Activated gamma-delta T cell treated with Interleukin-2 at 50 U/mL for 16 hours (primary cell): ENCODE results near the gene TRAPPC4.
"Not testable (repeated sequence)": the region's sequence is repeated elsewhere in the genome, so short reads cannot be mapped to it uniquely, and the experiment has no call there.

ENCODE experiments used
- DNase-seq: peaks from one replicate; pipeline ENCODE4 v3.0.0-alpha.2; 2020

The TRAPPC4 gene

DNA sequence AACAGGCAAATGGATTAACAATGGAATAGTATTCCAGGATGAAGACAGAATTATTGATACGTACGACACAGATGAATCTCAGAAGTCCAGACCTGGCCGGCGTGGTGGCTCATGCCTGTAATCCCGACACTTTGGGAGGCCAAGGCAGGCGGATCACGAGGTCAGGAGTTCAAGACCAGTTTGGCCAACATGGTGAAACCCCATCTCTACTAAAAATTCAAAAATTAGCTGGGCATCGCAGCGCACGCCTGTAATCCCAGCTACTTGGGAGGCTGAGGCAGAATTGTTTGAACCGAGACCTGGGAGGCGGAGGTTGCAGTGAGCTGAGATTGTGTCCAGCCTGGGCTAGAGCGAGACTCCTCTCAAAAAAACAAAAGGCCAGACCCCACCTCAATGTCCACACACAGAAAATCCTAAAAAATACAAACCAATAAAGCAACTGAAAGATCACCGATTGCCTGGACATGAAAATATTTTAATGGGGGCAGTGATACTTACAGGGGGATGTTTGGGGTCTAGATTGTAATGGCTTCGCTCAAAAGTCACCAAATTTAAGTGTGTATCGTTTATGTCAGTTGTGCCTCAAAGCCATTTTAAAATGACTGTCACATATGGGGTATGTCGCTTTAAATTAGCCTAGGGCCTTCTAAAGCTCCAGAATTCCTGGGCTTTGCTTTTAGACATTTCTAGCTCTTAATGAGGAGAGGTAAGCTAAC lies 4.2 kb upstream of the TRAPPC4 start:
- no peak for DNase-seq

DNA sequence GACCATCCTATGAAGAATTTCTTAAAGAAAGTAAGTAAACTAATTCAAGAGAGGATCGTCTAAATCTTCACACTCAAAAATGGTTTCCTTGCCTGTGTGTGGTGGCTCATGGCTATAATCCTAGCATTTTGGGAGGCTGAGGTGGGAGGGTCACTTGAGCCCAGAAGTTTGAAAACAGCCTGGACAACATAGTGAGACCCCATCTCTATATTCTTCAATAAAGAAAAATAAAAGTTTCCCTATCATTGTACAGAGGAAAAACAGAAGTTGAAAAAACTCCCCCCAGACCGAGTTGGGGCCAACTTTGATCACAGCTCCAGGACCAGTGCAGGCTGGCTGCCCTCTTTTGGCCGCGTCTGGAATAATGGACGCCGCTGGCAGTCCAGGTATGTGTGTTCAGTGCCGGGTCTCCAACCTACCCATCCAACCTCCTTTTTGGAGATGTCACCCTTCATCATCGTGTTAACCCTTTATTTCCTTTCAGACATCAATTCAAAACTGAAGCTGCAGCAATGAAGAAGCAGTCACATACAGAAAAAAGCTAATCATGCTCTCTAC lies 3.4 kb upstream of the TRAPPC4 start:
- DNase-seq = no peak

DNA sequence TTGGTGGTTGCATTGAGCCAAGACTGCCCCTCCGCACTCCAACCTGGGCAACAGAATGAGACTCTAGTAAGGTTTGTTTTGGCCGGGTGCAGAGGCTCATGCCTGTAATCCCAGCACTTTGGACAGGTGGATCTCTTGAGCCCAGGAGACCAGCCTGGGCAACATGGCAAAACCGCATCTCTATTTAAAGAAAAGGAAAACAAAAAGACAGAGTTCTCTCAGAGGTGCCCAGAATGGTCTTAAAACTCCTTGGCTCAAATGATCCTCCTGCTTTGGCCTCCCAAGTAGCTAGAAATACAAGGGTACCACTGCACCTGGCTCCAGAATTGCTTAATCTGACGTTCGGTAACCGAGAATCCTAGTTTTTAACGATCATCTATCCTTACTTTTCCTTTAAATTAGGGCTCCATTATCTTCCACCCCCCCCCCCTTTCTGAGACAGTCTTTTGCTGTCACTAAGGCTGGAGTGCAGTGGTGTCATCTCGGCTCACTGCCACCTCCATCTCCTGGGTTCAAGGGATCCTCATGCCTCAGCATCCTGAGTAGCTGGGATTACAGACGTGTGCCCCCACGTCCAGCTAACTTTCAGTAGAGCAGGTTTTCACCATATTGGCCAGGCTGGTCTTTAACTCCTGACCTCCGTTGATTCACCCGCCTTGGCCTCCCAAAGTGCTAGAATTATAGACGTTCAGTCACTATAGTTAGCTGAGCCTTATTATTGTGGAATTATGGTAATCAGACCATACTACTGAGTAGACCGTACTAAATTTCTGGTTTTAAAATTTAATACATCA lies 2.2 kb upstream of the TRAPPC4 start:
- DNase-seq = no peak

DNA sequence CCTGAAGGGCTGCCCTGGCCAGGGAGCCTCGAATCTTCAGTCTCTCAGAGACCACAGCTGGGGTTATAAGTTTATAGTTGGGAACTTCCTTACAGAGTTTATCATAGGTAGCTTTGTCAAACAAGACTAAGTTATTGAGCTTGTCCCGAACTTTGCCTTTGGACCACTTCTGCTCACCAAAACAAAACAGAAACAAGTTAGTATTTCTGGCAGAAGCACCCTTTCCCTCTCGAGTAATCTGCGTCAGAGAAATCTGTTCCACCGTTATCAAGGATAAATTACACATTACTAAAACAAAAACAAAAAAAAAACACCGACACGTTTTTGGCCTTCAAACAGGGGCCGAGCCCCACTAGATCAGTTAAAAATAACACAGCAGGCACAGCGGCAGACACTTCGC lies 1.2 kb upstream of the TRAPPC4 start:
- not testable (repeated sequence) for DNase-seq

DNA sequence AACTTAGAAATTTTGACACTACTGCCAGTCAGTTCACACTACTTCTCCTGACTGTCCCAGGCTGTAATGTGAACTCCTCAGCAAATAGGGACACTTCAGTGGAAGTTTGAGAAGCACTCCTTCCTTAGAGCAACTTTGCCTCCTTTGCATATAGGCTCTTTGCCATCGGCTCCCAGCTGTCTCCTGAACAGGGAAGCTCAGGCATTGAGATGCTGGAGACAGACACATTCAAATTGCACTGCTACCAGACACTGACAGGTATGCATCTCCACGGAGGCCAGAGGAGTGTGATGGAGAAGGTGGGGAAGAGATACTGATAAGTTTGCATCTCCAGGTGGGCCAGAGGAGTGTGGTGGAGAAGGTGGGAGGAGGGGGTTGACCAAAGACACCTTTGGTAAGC lies 1.4 kb downstream of the TRAPPC4 start:
- no peak for DNase-seq

DNA sequence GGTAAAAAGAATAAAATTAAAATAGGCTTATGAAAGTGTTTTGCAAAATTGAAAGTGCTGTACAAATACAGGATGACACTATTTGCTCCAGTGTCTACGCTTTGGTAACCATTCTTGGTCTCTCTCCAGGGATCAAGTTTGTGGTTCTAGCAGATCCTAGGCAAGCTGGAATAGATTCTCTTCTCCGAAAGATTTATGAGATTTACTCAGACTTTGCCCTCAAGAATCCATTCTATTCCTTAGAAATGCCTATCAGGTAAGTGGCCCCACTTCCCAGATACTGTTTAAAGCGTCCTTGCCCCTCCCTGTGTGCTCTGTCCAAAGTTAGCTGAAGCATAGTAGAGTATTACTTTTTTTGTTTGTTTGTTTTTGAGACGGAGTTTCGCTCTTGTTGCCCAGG lies 3.1 kb downstream of the TRAPPC4 start:
- no peak for DNase-seq

DNA sequence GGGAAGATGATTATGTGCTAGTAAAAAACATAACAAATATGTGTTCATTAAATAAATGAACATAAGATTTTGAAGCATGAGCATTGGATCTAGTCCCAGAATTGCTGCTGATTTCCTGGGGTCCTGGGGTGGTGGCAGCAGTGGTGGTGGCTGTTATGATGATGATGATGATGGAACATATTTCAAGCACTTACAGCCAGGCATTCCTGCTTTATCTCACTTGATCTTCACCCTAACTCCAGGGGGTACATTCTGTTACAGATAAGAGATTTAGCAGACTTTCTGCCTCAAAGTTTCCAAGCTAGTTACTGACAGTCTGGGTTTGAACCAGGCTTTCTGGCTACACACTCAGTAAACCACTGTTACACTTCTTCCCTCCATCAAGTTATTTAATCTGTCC lies 5.2 kb downstream of the TRAPPC4 start:
- no peak for DNase-seq

DNA sequence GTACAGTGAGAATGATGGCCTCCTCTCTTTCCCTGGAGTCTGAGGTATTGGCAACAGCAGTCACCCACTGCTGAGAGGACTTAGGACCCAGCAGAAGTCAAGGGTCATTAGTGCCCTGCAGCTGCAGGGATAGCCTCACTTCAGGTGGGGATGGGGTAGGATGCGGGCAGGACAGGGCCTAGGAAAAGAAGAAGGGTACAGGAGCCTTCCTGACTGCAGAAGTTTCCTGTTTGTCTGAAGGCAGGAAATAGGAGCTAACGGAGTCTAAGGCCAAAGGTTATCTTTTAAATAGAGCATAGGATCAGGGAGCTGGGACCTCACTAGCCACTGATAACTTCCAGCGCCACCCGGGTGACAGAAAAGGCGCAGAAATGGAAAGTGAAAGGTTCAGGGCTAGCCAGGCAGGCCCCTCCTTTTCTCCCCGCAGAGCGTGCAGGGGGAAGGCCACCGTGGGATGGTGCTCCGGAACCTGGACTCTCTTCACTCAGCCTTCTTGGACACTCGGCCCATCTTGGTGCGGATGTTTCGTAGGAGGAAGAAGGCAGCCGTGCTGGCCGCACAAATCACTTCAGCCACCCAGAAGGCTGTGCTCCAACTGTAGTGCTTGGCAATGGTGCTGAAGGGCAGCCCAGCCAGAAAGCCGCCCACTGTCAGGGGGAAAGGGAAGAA lies 6.0 kb downstream of the TRAPPC4 start:
- DNase-seq = no peak

DNA sequence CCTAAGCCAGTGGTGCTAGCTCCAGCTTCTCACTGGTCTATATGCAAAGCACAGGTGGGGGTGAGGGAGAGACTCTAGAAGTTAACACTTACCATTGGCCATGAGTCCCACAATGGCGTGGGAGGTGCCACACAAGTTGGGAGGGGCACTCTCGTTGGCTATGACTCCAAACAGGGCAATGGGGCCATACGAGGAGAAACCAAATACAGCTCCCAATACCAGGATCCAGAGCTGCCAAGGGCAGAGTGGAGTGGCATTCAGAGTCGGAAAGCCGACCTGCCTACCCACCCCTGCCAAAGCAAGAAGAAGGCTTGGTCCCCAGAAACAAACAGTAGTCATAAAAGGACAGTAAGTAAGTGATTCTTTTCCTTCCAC lies 6.5 kb downstream of the TRAPPC4 start:
- DNase-seq = no peak

- no peak for DNase-seq
Measured at GRCh38 chr11:119025541-119025940, 7.0 kb downstream of the TRAPPC4 start.

DNA sequence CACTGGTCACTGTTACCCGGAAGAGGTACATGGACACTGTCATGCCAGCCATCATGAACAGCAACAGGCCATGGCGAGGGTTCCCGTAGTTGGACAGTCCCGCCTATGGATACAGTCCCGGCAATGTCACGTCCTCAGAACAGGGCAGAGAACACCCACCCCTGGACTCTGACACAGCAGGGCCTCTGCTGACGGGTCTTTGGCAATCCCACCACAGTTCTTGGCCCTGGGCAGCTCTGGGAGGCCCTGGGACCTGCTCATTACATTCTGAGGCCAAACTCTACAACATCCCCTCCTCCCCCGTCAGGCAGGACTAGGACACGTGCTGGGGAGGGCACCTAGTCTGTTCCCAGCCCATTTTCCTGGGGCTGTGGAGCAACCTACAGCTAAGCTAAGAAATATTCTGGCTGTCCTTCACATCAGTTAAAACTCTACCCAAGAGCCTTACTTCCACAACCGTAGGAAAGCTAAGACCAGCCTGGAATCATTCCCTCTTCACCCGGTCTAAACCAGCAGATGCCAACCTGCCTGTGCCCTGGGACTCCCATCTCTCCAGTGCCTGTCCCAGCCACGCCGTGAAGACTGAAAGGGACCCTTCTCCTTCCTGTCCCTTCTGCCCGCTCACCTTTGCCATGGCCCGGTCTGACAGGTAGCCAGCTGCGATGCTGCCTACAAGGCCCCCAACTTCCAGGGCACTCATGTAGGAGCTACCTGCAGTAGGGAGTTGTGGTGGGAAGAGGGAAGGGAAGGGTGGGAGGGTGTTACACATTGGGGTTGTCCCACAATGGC lies 7.6 kb downstream of the TRAPPC4 start:
- DNase-seq = no peak

DNA sequence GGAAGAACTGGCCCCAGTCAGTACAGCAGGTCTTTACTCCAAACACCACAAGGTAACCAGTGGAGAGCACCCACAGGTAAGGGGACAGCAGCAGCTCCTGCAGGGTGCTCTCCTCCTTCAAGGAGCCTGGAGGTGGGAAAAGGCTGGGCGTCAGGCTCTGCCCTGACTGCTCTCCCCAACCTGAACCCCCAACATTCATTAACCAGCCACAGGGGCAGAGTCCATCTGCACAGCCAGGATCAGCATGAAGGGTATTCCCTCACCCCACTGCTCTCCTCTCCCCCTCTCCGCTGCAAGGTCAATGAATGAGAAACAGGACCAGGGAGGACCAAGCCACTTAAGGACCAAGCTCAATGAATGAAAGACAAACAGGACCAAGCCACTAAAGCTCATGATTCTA lies 8.4 kb downstream of the TRAPPC4 start:
- DNase-seq = no peak

- no peak for DNase-seq
Measured at GRCh38 chr11:119027561-119028345, 9.2 kb downstream of the TRAPPC4 start.

- no peak for DNase-seq
Measured at GRCh38 chr11:119028346-119029068, 9.9 kb downstream of the TRAPPC4 start.

GRCh38 chr11:119029069-119029339 lies 10.4 kb downstream of the TRAPPC4 start:
- no peak for DNase-seq

DNA sequence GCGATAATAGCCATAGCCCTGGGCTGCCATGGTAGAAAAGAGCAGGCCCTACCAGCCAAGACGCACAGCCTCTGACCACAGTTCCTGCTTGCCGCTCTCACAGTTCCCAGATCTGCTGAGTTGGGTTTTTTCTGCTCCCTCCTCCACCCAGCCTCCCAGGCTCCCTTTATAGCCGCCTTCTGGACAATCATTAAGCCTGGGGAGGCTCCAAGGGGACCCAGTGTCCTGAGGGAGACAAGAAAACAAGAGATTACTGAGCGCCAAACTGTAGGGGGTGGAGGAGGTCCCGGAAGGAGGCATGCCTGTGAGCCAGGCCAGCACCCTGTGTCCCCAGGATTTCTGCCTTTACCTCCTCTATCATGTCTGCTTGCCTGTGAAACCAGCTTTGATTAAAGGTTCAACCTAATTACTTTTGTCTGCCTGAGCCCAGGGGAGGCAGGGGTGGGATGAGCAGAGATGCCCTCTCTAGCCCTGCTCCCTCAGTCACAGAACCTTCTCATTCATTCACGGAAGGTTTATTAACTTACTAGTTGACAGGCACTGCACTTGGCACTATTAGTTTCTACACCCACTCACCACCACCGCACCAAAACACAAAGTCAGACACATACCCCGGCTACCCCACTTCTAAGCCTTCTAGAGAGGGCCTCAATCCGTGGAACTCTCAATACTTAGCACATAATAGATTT lies 10.9 kb downstream of the TRAPPC4 start:
- no peak for DNase-seq

DNA sequence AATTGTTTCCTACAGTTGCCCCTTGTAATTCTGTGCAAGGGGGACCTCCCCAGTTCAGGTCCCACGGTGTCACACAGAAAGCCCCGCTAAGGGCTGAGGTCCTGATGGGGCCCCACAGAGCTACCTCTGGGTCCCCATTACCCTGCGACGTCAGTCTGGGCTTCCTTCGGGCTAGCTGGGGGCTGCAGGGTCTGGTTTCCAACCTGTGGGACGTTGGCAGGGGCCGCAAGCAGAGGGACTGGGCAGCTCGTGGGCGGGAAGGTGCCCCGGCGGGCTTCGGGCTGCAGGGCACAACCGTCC lies 11.4 kb downstream of the TRAPPC4 start:
- DNase-seq = peak; percentile 15

- DNase-seq = peak; percentile 99
Measured at GRCh38 chr11:119030329-119031047, 11.9 kb downstream of the TRAPPC4 start, which contains the start of gene SLC37A4. SLC37A4 (minus strand) TSS chr11:119030877.

- no peak for DNase-seq
Measured at GRCh38 chr11:119031912-119032280, 13.3 kb downstream of the TRAPPC4 start.

- not testable (repeated sequence) for DNase-seq
Measured at GRCh38 chr11:119033421-119033820, 14.9 kb downstream of the TRAPPC4 start.
